ENCODE results near the gene UROC1. TPM values are rescaled to one million over a fixed set of nuclear protein-coding genes. Genes with fewer than 3 reads are reported as not detected.

The UROC1 gene
- total and polyA plus RNA-seq, 2 of the 13 experiments (the other 11 are each of a cell fraction or from before 2014, with no cell fraction given) = 0.71 to 1.3 TPM

GRCh38 chr3:126556637-126557414, 39.3 kb upstream of the UROC1 start:
- FAIRE-seq (peak; percentile 39), DNase-seq (ENCODE audit: low spot score) (no peak), ATAC-seq (no peak)
- Histone ChIP-seq H3K27me3 (ENCODE audit: control insufficient read depth in 1 of 2, insufficient read depth in 2 of 2, low read length in 2 of 2) (peaks cover 9 to 38% of the 10 kb centered on the region in 2 experiments; a peak in 4 of 5 replicates), H3K36me3 (replicated peaks in 1 of 2; ENCODE audit: control insufficient read depth in 1 of 2, insufficient read depth in 2 of 2, low read length in 2 of 2) (no peaks in the 10 kb centered on the region), H3K4me2 (ENCODE audit: low read depth, low read length) (no peak overlapping the region), H3K27ac (ENCODE audit: extremely low read length, insufficient read depth, low read length) (no peak overlapping the region), H4K20me1 (ENCODE audit: insufficient read depth, low read length) (no peaks in the 10 kb centered on the region), H3K9ac (ENCODE audit: insufficient read depth, low read depth, low read length) (no peak overlapping the region), H3K4me1 (ENCODE audit: insufficient read depth, low read length) (no peaks in the 10 kb centered on the region; the same call in 1 of the 2 replicates), H3K79me2 (ENCODE audit: insufficient read depth, low read length) (no peaks in the 10 kb centered on the region), H3K9me3 (ENCODE audit: low read length) (no peaks in the 10 kb centered on the region), H2AFZ (ENCODE audit: low read length) (no peak overlapping the region), H3K4me3 (replicated peaks in 1 of 3; ENCODE audit: insufficient read depth in 1 of 3, low read depth in 2 of 3, low read length in 3 of 3) (no peak overlapping the region)
- POLR2A ChIA-PET = no interaction called here
- CTCF ChIA-PET (ENCODE audit: low intra/inter-chr PET ratio, low total read pairs) = no interaction called here
- in situ Hi-C loops (cut with HindIII; ENCODE audit: extremely low pct_ligation_motif_present, low pct_unique_long_range_greater_than_20kb) = no loop called here
- TF ChIP-seq CTCF (CRISPR knock-in tag; IDR thresholded peaks at IDR 0.05) (0 out of 2 replicates have a peak, but pooled peaks have one; percentile 11), YEATS4 (CRISPR knock-in tag; IDR thresholded peaks at IDR 0.05; ENCODE audit: borderline replicate concordance) (no peak)
- intact Hi-C loops (cut with micrococcal nuclease; ENCODE audit: unreplicated experiment) = loop anchor here (10.0 kb wide), 2 partner anchors 62 to 918 kb away; no protein-coding TSS in a partner anchor
- WGBS (ENCODE audit: low lambda C conversion rate) = 41% methylated on average over 5 of the region's 8 CpGs
- BruUV-seq (replicated peaks) = no TSS peak

- FAIRE-seq = no peak
- no peaks in the 10 kb centered on the region; the same call in 1 of the 2 replicates for H3K4me1 ChIP-seq (ENCODE audit: insufficient read depth, low read length)
- POLR2A ChIA-PET = no interaction called here
- 20% methylated on average over 3 of the region's 10 CpGs for WGBS (ENCODE audit: low lambda C conversion rate)
- TF ChIP-seq RORA (CRISPR knock-in tag; IDR thresholded peaks at IDR 0.05) = no peak
- H3K9ac ChIP-seq (ENCODE audit: insufficient read depth, low read depth, low read length) = no peak overlapping the region
- H4K20me1 ChIP-seq (ENCODE audit: insufficient read depth, low read length) = no peaks in the 10 kb centered on the region
- H3K27ac ChIP-seq (ENCODE audit: extremely low read length, insufficient read depth, low read length) = no peak overlapping the region
- intact Hi-C loops (cut with micrococcal nuclease; ENCODE audit: unreplicated experiment) = loop anchor here (10.0 kb wide), 2 partner anchors 61 to 919 kb away; no protein-coding TSS in a partner anchor
- no peak for ATAC-seq
- CTCF ChIA-PET (ENCODE audit: low intra/inter-chr PET ratio, low total read pairs) = no interaction called here
- H2AFZ ChIP-seq (ENCODE audit: low read length) = no peak overlapping the region
- DNase-seq (ENCODE audit: low spot score) = no peak
- BruUV-seq (replicated peaks) = no TSS peak
- peaks cover 9 to 43% of the 10 kb centered on the region in 2 experiments; a peak in 4 of 5 replicates for H3K27me3 ChIP-seq (ENCODE audit: control insufficient read depth in 1 of 2, insufficient read depth in 2 of 2, low read length in 2 of 2)
- H3K4me2 ChIP-seq (ENCODE audit: low read depth, low read length) = no peak overlapping the region
- H3K4me3 ChIP-seq (replicated peaks in 1 of 3; ENCODE audit: insufficient read depth in 1 of 3, low read depth in 2 of 3, low read length in 3 of 3) = no peak overlapping the region
- H3K36me3 ChIP-seq (replicated peaks in 1 of 2; ENCODE audit: control insufficient read depth in 1 of 2, insufficient read depth in 2 of 2, low read length in 2 of 2) = no peaks in the 10 kb centered on the region
- no peaks in the 10 kb centered on the region for H3K9me3 ChIP-seq (ENCODE audit: low read length)
- H3K79me2 ChIP-seq (ENCODE audit: insufficient read depth, low read length) = no peaks in the 10 kb centered on the region
- in situ Hi-C loops (cut with HindIII; ENCODE audit: extremely low pct_ligation_motif_present, low pct_unique_long_range_greater_than_20kb) = no loop called here
These were observed 38.4 kb upstream of the UROC1 start for GRCh38 chr3:126555795-126556636.
